CD14-positive monocyte (primary cell): Measurements from ENCODE around the gene MAP1LC3B2. TPM values are rescaled to one million over a fixed set of nuclear protein-coding genes. Genes with fewer than 3 reads are reported as not detected.

Source experiments
- DNase-seq, 3 donors: peaks; one replicate each; pipeline ENCODE4 v3.0.0-alpha.2; 2011 to 2022
- H2AFZ ChIP-seq: 2 replicates; pipeline ENCODE4 v1.6.0; 2012; ENCODE audit warnings: mild to moderate bottlenecking, low read depth, low read length, inconsistent platforms; ENCODE audit not compliant: insufficient read depth, poor library complexity, severe bottlenecking
- H3K27ac ChIP-seq, 2 donors: 1 replicate in 1 of 2; 2 replicates in 1 of 2; pipeline ENCODE4 v1.5.1; 2012 to 2013; ENCODE audit warnings: low read length in 2 of 2, control low read depth in 1 of 2, inconsistent platforms in 1 of 2, low read depth in 1 of 2, mild to moderate bottlenecking in 1 of 2
- H3K27me3 ChIP-seq, 2 donors: one replicate each; pipeline versions ENCODE4 v1.6.0 to v1.6.1; 2011 to 2013; ENCODE audit warnings: low read length in 2 of 2; ENCODE audit not compliant: control insufficient read depth in 2 of 2, insufficient read depth in 2 of 2
- H3K36me3 ChIP-seq, 2 donors: replicated peaks in 1 of 2; 1 replicate in 1 of 2; 2 replicates in 1 of 2; pipeline versions ENCODE4 v1.5.1 to v1.6.1; 2012 to 2013; ENCODE audit warnings: low read length in 2 of 2, control low read depth in 1 of 2, inconsistent platforms in 1 of 2, mild to moderate bottlenecking in 1 of 2; ENCODE audit not compliant: insufficient read depth in 2 of 2, control insufficient read depth in 1 of 2
- H3K4me1 ChIP-seq, 2 donors: 1 replicate in 1 of 2; 2 replicates in 1 of 2; pipeline versions ENCODE4 v1.5.1 to v1.6.1; 2012 to 2013; ENCODE audit warnings: low read length in 2 of 2, control low read depth in 1 of 2, inconsistent platforms in 1 of 2, mild to moderate bottlenecking in 1 of 2, moderate library complexity in 1 of 2; ENCODE audit not compliant: insufficient read depth in 2 of 2, control insufficient read depth in 1 of 2
- H3K4me2 ChIP-seq: replicated peaks from 2 replicates; pipeline ENCODE3; 2012; ENCODE audit warnings: low read length, moderate library complexity, mild to moderate bottlenecking; ENCODE audit not compliant: poor library complexity, severe bottlenecking; ENCODE audit errors: extremely low read depth
- H3K4me3 ChIP-seq, 3 experiments: fragments of 200-600 bp in 1 of 3; sonication (generic) in 1 of 3; replicated peaks in 1 of 3; 1 replicate in 2 of 3; 2 replicates in 1 of 3; pipeline ENCODE4 v1.5.1; 2011 to 2013; ENCODE audit warnings: low read length in 3 of 3, mild to moderate bottlenecking in 3 of 3, control low read depth in 2 of 3, low read depth in 2 of 3, inconsistent platforms in 1 of 3, moderate library complexity in 1 of 3
- H3K79me2 ChIP-seq: 2 replicates; pipeline ENCODE4 v1.6.0; 2012; ENCODE audit warnings: mild to moderate bottlenecking, control low read depth, inconsistent platforms, low read length, moderate library complexity; ENCODE audit not compliant: insufficient read depth
- H3K9ac ChIP-seq: 2 replicates; pipeline ENCODE4 v1.6.0; 2017; ENCODE audit warnings: low read length, mild to moderate bottlenecking; ENCODE audit not compliant: insufficient read depth, poor library complexity, severe bottlenecking
- H3K9me3 ChIP-seq, 2 donors: replicated peaks in 1 of 2; 1 replicate in 1 of 2; 2 replicates in 1 of 2; pipeline versions ENCODE4 v1.5.1 to v1.6.1; 2012 to 2013; ENCODE audit warnings: low read length in 2 of 2, control low read depth in 1 of 2; ENCODE audit not compliant: control insufficient read depth in 1 of 2, insufficient read depth in 1 of 2
- H4K20me1 ChIP-seq: 2 replicates; pipeline ENCODE4 v1.6.0; 2012; ENCODE audit warnings: mild to moderate bottlenecking, low read length, control low read depth, moderate library complexity; ENCODE audit not compliant: insufficient read depth
- H3K27ac Mint-ChIP-seq, 7 donors: one replicate each; pipeline ENCODE4 v1.8.0; 2020; ENCODE audit warnings: mild to moderate bottlenecking in 7 of 7, mixed read lengths in 7 of 7, moderate library complexity in 6 of 7, inconsistent platforms in 2 of 7
- H3K27me3 Mint-ChIP-seq, 3 donors: one replicate each; pipeline ENCODE4 v1.8.0; 2021 to 2022; ENCODE audit warnings: low read depth in 3 of 3, mild to moderate bottlenecking in 3 of 3, mixed read lengths in 3 of 3, moderate library complexity in 3 of 3, inconsistent platforms in 1 of 3
- H3K36me3 Mint-ChIP-seq, 2 donors: one replicate each; pipeline ENCODE4 v1.8.0; 2020; ENCODE audit warnings: mixed read lengths in 2 of 2, inconsistent platforms in 1 of 2, mild to moderate bottlenecking in 1 of 2
- H3K4me1 Mint-ChIP-seq: one replicate; pipeline ENCODE4 v1.8.0; 2020; ENCODE audit warnings: mild to moderate bottlenecking, mixed read lengths
- H3K4me3 Mint-ChIP-seq, 2 donors: one replicate each; pipeline ENCODE4 v1.8.0; 2020; ENCODE audit warnings: mild to moderate bottlenecking in 2 of 2, mixed read lengths in 2 of 2, moderate library complexity in 1 of 2
- H3K9me3 Mint-ChIP-seq, 7 donors: one replicate each; pipeline ENCODE4 v1.8.0; 2020 to 2022; ENCODE audit warnings: mixed read lengths in 7 of 7, mild to moderate bottlenecking in 6 of 7, moderate library complexity in 6 of 7, inconsistent platforms in 2 of 7
- WGBS: methylation state at CpG from one replicate; pipeline ENCODE4 v1.1.5; 2013; ENCODE audit warnings: missing lambda C conversion rate; ENCODE audit not compliant: insufficient coverage; 5-methylcytosine and 5-hydroxymethylcytosine counted together
- intact Hi-C, 2 donors: fragments of 100-400 bp; cut with micrococcal nuclease; formaldehyde crosslinking; loops; one replicate each; pipeline versions ENCODE4 v1.15.0 to v1.15.1; 2023
- polyA plus RNA-seq, 3 donors: library from polyadenylated mRNA; depleted of rRNA in 1 of 3; unstranded in 2 of 3; stranded (reverse) in 1 of 3; fragments of 300-500 nt in 2 of 3; fragments of >200 nt in 1 of 3; fragmentation: Illumina TruSeq in 2 of 3; gene quantifications; 1 replicate in 2 of 3; 2 replicates in 1 of 3; pipeline ENCODE4 v1.2.3, GENCODE V29; 2012 to 2021
- TF ChIP-seq, protein P1 (sequence below): fragments of 200-600 bp; IDR thresholded peaks from one replicate; pipeline ENCODE4 v1.8.0; 2022; ENCODE audit warnings: antibody characterized with exemption, mild to moderate bottlenecking

Gene MAP1LC3B2
- polyA plus RNA-seq, 3 donors: 2.6 to 12.9 (median 6.4) TPM

- peaks cover 0 to 4% (median 0%) of the 10 kb centered on the region in 7 donors for H3K9me3 Mint-ChIP-seq
- Histone ChIP-seq H3K79me2 (no peaks in the 10 kb centered on the region), H3K36me3 (no peaks in the 10 kb centered on the region), H4K20me1 (no peaks in the 10 kb centered on the region), H3K4me1 (peaks cover 34 to 45% of the 10 kb centered on the region in 2 donors), H2AFZ (peak overlapping the region; percentile 66), H3K4me3 (peak overlapping the region in 2 of 3 experiments; percentile 13 to 52), H3K4me2 (peak overlapping the region; percentile 51), H3K27ac (peak overlapping the region in 1 of 2 donors; percentile 50), H3K9ac (no peak overlapping the region), H3K9me3 (no peaks in the 10 kb centered on the region), H3K27me3 (no peaks in the 10 kb centered on the region)
- H3K27ac Mint-ChIP-seq: peak overlapping the region; percentile 60 to 85 (median 74)
- H3K27me3 Mint-ChIP-seq: no peaks in the 10 kb centered on the region
- H3K36me3 Mint-ChIP-seq: peaks cover 0 to 2% of the 10 kb centered on the region in 2 donors
- intact Hi-C loops: no loop called here
- peak; percentile 36 to 66 (median 38) for DNase-seq
- H3K4me3 Mint-ChIP-seq: peak overlapping the region; percentile 69 to 80
- WGBS: 46% methylated on average over 12 of the region's 22 CpGs
- H3K4me1 Mint-ChIP-seq: peaks cover 47% of the 10 kb centered on the region
- TF ChIP-seq, protein P1, sequence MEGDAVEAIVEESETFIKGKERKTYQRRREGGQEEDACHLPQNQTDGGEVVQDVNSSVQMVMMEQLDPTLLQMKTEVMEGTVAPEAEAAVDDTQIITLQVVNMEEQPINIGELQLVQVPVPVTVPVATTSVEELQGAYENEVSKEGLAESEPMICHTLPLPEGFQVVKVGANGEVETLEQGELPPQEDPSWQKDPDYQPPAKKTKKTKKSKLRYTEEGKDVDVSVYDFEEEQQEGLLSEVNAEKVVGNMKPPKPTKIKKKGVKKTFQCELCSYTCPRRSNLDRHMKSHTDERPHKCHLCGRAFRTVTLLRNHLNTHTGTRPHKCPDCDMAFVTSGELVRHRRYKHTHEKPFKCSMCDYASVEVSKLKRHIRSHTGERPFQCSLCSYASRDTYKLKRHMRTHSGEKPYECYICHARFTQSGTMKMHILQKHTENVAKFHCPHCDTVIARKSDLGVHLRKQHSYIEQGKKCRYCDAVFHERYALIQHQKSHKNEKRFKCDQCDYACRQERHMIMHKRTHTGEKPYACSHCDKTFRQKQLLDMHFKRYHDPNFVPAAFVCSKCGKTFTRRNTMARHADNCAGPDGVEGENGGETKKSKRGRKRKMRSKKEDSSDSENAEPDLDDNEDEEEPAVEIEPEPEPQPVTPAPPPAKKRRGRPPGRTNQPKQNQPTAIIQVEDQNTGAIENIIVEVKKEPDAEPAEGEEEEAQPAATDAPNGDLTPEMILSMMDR: no peak
Observed at GRCh38 chr12:116604951-116605641, 45.9 kb downstream of the MAP1LC3B2 start.

- Mint-ChIP-seq H3K4me3 (no peak overlapping the region), H3K4me1 (peaks cover 51% of the 10 kb centered on the region), H3K36me3 (peaks cover 0 to 2% of the 10 kb centered on the region in 2 donors), H3K9me3 (peaks cover 0 to 4% (median 0%) of the 10 kb centered on the region in 7 donors), H3K27me3 (no peaks in the 10 kb centered on the region), H3K27ac (no peak overlapping the region)
- intact Hi-C loops: no loop called here
- TF ChIP-seq, protein P1: no peak
- H4K20me1 ChIP-seq: no peaks in the 10 kb centered on the region
- no peak overlapping the region for H3K4me2 ChIP-seq
- no peak overlapping the region for H3K4me3 ChIP-seq
- no peak overlapping the region for H2AFZ ChIP-seq
- 100% methylated on average over 1 of the region's 4 CpGs for WGBS
- H3K79me2 ChIP-seq: no peaks in the 10 kb centered on the region
- peaks cover 39 to 51% of the 10 kb centered on the region in 2 donors for H3K4me1 ChIP-seq
- no peaks in the 10 kb centered on the region for H3K36me3 ChIP-seq
- no peak overlapping the region for H3K9ac ChIP-seq
- no peak overlapping the region for H3K27ac ChIP-seq
- no peaks in the 10 kb centered on the region for H3K27me3 ChIP-seq
- DNase-seq: no peak
- no peaks in the 10 kb centered on the region for H3K9me3 ChIP-seq
Observed at GRCh38 chr12:116606397-116606796, 47.2 kb downstream of the MAP1LC3B2 start.
